Testis (tissue), 2 donors: ENCODE results near the gene CCDC85A.

ENCODE experiments used
- POLR2A ChIP-seq: fragments of 450-650 bp; IDR thresholded peaks from one replicate; pipeline ENCODE4 v1.6.1; 2017; ENCODE audit warnings: antibody characterized with exemption, mild to moderate bottlenecking, moderate library complexity
- TF ChIP-seq, protein P1 (sequence below), 3 experiments: fragments of 450-650 bp in 2 of 3; fragments of 200-600 bp in 1 of 3; sonication (generic) in 1 of 3; IDR thresholded peaks; one replicate each; pipeline ENCODE4 v1.5.1; 2016 to 2019; ENCODE audit warnings: antibody characterized with exemption in 3 of 3, mild to moderate bottlenecking in 2 of 3, moderate library complexity in 1 of 3

GRCh38 chr2:56207760-56208159 lies 24.0 kb downstream of the CCDC85A start:
- TF ChIP-seq, protein P1, sequence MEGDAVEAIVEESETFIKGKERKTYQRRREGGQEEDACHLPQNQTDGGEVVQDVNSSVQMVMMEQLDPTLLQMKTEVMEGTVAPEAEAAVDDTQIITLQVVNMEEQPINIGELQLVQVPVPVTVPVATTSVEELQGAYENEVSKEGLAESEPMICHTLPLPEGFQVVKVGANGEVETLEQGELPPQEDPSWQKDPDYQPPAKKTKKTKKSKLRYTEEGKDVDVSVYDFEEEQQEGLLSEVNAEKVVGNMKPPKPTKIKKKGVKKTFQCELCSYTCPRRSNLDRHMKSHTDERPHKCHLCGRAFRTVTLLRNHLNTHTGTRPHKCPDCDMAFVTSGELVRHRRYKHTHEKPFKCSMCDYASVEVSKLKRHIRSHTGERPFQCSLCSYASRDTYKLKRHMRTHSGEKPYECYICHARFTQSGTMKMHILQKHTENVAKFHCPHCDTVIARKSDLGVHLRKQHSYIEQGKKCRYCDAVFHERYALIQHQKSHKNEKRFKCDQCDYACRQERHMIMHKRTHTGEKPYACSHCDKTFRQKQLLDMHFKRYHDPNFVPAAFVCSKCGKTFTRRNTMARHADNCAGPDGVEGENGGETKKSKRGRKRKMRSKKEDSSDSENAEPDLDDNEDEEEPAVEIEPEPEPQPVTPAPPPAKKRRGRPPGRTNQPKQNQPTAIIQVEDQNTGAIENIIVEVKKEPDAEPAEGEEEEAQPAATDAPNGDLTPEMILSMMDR (IDR thresholded peaks at IDR 0.05), result no peak
- no peak for TF ChIP-seq POLR2A
